Measurements from ENCODE around the gene DNAJC18. TPM values are rescaled to one million over a fixed set of nuclear protein-coding genes. Genes with fewer than 3 reads are reported as not detected.

The DNAJC18 gene
- total RNA-seq, 4 donors from 2014 or later, result 8.3 to 15.4 (median 13.4) TPM

DNA sequence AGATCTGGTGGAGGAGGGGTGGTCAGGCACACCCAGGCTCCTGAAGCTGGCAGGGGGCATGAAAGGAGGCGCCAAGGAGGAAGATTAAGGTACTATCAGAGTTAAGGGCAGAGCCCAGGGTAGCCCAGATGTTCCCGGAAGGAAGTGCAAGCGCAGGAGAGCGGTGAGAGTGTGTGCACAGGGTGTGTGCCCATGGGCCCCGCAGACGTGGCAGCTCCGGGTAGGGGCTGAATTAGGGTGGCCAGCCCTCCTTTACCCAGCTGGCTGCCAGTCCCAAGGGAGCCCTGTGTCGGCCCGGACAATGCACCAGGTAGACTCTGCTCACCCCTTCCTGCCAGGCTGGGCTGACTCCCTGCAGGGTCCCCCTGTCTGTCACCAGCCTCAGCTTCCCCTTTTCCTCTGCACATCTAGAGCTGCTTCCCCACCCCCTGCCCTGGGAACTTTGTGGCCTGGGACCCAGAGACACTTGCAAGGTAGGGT is 31.5 kb upstream of the DNAJC18 start, which contains the start of gene SMIM33:
Gene SMIM33, plus strand, starts transcription at position 184 of the 480 bp plus-strand sequence. Its CDS starts 118 bp downstream, at position 302.
- intact Hi-C loops (cut with DNase I), result no loop called here
- 77% methylated on average over 9 of the region's 9 CpGs for WGBS
- peaks cover 29 to 37% (median 30%) of the 10 kb centered on the region in 4 donors for H3K4me1 ChIP-seq
- peaks cover 0 to 10% (median 7%) of the 10 kb centered on the region in 4 donors for H3K36me3 ChIP-seq
- H3K9me3 ChIP-seq, result no peaks in the 10 kb centered on the region
- DNase-seq (ENCODE audit: extremely low spot score), result no peak
- no peaks in the 10 kb centered on the region for H3K27me3 ChIP-seq
- H3K4me3 ChIP-seq, result no peak within 1 kb of the TSS
- peak within 1 kb of the TSS in 1 of 4 donors; percentile 16 for H3K27ac ChIP-seq (replicated peaks in 1 of 4)
- TF ChIP-seq POLR2A (IDR thresholded peaks at IDR 0.05; ENCODE audit: low read depth), result no peak
- TF ChIP-seq POLR2AphosphoS5 (IDR thresholded peaks at IDR 0.05), result no peak
- no peak for TF ChIP-seq CTCF (IDR thresholded peaks at IDR 0.05)
- TF ChIP-seq EP300 (IDR thresholded peaks at IDR 0.05), result no peak

- intact Hi-C loops (cut with DNase I), result no loop called here
- H3K4me3 ChIP-seq, result no peak overlapping the region
- H3K27ac ChIP-seq (replicated peaks in 1 of 4), result no peak overlapping the region
- no peak for DNase-seq (ENCODE audit: extremely low spot score)
- no peaks in the 10 kb centered on the region for H3K36me3 ChIP-seq
- no peaks in the 10 kb centered on the region for H3K27me3 ChIP-seq
- TF ChIP-seq EP300 (IDR thresholded peaks at IDR 0.05), result no peak
- TF ChIP-seq CTCF (IDR thresholded peaks at IDR 0.05), result no peak
- no peak for TF ChIP-seq POLR2AphosphoS5 (IDR thresholded peaks at IDR 0.05)
- TF ChIP-seq POLR2A (IDR thresholded peaks at IDR 0.05; ENCODE audit: low read depth), result no peak
- peaks cover 10 to 14% (median 11%) of the 10 kb centered on the region in 4 donors for H3K4me1 ChIP-seq
- H3K9me3 ChIP-seq, result no peaks in the 10 kb centered on the region
- 79% methylated on average over 8 of the region's 8 CpGs for WGBS
Measured at GRCh38 chr5:139468421-139468931, 29.2 kb upstream of the DNAJC18 start.

GRCh38 chr5:139462586-139463276 is 23.4 kb upstream of the DNAJC18 start, which contains the start of gene ECSCR:
Gene ECSCR (minus strand): TSS chr5:139462743. CDS start chr5:139462670, 73 bp downstream.
- TF ChIP-seq CTCF (IDR thresholded peaks at IDR 0.05), result no peak
- TF ChIP-seq POLR2AphosphoS5 (IDR thresholded peaks at IDR 0.05), result no peak
- no peak for TF ChIP-seq POLR2A (IDR thresholded peaks at IDR 0.05; ENCODE audit: low read depth)
- no peak for TF ChIP-seq EP300 (IDR thresholded peaks at IDR 0.05)
- Histone ChIP-seq H3K27ac (replicated peaks in 1 of 4) (peak within 1 kb of the TSS; percentile 37 to 78 (median 62)), H3K27me3 (no peaks in the 10 kb centered on the region), H3K4me1 (peaks cover 0 to 4% (median 1%) of the 10 kb centered on the region in 4 donors), H3K9me3 (no peaks in the 10 kb centered on the region), H3K36me3 (peaks cover 0 to 3% (median 0%) of the 10 kb centered on the region in 4 donors), H3K4me3 (peak within 1 kb of the TSS; percentile 38 to 50 (median 39))
- intact Hi-C loops (cut with DNase I), result no loop called here
- WGBS, result 81% methylated on average over 8 of the region's 10 CpGs
- DNase-seq (ENCODE audit: extremely low spot score), result no peak

DNA sequence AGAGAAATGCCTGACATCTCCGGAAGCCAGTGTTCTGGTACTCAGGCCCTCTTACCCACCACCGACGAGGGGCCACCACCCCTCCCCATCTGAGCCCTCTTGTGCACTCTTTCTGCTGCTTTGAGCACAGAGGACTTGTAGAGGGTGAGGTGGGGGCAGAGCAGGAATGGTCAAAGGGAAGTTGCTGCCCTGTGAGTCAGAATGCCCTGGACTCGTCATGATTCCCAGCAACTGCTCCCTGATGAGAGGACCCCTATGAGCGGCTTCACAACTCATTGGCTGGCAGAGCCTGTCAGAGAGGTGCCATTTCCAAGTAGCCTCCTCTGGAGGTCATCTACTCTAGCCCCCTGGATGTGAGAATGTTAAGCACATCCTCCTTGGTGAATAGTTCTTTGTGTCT is 22.4 kb upstream of the DNAJC18 start:
- H3K36me3 ChIP-seq, result peaks cover 0 to 14% (median 0%) of the 10 kb centered on the region in 4 donors
- no peak for DNase-seq (ENCODE audit: extremely low spot score)
- intact Hi-C loops (cut with DNase I), result no loop called here
- H3K27me3 ChIP-seq, result no peaks in the 10 kb centered on the region
- peak overlapping the region; percentile 38 to 50 (median 39) for H3K4me3 ChIP-seq
- WGBS, result 84% methylated on average over 2 of the region's 5 CpGs
- H3K9me3 ChIP-seq, result no peaks in the 10 kb centered on the region
- H3K27ac ChIP-seq (replicated peaks in 1 of 4), result peak overlapping the region; percentile 37 to 78 (median 62)
- TF ChIP-seq POLR2A (IDR thresholded peaks at IDR 0.05; ENCODE audit: low read depth), result no peak
- TF ChIP-seq CTCF (IDR thresholded peaks at IDR 0.05), result no peak
- no peak for TF ChIP-seq EP300 (IDR thresholded peaks at IDR 0.05)
- TF ChIP-seq POLR2AphosphoS5 (IDR thresholded peaks at IDR 0.05), result peak; percentile 27 to 69
- peaks cover 0 to 4% (median 1%) of the 10 kb centered on the region in 4 donors for H3K4me1 ChIP-seq

All from esophagus muscularis mucosa (tissue), 4 donors.